Measurements from ENCODE around the gene RFK.

Gene RFK

DNA sequence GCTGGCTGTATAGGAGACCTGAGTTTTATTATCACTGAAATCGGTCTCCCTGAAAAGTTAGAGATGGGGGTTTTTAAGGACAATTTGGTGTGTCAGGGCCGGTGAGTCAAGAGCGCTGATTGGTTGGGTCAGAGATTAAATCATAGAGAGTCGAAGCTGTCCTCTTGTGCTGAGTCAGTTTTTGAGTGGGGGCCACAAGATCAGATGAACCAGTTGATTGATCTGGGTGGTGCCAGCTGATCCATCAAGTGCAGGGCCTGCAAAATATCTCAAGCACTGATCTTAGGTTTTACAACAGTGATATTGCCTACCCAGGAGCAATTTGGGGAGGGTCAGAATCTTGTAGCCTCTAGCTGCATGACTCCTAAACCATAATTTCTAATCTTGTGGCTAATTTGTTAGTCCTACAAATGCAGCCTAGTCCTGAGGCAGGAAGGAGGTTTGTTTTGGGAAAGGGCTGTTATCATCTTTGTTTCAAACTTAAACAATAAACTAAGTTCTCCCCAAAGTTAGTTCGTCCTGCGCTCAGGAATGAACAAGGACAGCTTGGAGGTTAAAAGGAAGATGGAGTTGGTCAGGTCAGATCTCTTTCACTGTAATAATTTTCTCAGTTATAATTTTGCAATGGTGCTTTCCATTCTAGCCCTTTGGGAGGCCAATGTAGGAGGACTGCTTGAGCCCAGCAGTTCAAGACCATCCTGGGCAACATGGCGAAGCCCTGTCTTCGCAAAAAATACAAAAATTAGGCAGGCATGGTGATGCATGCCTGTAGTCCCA, 31.6 kb upstream of the RFK start:
- Histone ChIP-seq H2AFZ (ENCODE audit: low read length, unreplicated experiment) (no peak overlapping the region), H3K36me3 (ENCODE audit: insufficient read depth, low read length) (no peaks in the 10 kb centered on the region), H3K79me2 (ENCODE audit: control insufficient read depth, insufficient read depth, low read length, unreplicated experiment) (no peaks in the 10 kb centered on the region), H3K27ac (ENCODE audit: low read depth, low read length) (no peak overlapping the region), H3K4me3 (ENCODE audit: low read depth, low read length) (no peak overlapping the region), H3K27me3 (ENCODE audit: insufficient read depth, low read length) (no peaks in the 10 kb centered on the region), H3K4me1 (ENCODE audit: control insufficient read depth, insufficient read depth, low read length, unreplicated experiment) (no peaks in the 10 kb centered on the region)

- no peaks in the 10 kb centered on the region for H3K27me3 ChIP-seq (ENCODE audit: insufficient read depth, low read length)
- H2AFZ ChIP-seq (ENCODE audit: low read length, unreplicated experiment): no peak overlapping the region
- no peaks in the 10 kb centered on the region for H3K36me3 ChIP-seq (ENCODE audit: insufficient read depth, low read length)
- H3K4me1 ChIP-seq (ENCODE audit: control insufficient read depth, insufficient read depth, low read length, unreplicated experiment): no peaks in the 10 kb centered on the region
- no peak overlapping the region for H3K4me3 ChIP-seq (ENCODE audit: low read depth, low read length)
- no peak overlapping the region for H3K27ac ChIP-seq (ENCODE audit: low read depth, low read length)
- no peaks in the 10 kb centered on the region for H3K79me2 ChIP-seq (ENCODE audit: control insufficient read depth, insufficient read depth, low read length, unreplicated experiment)
These were observed 30.3 kb upstream of the RFK start for GRCh38 chr9:76424491-76424890.

GRCh38 chr9:76423216-76424177, 29.3 kb upstream of the RFK start:
- no peak overlapping the region for H3K4me3 ChIP-seq (ENCODE audit: low read depth, low read length)
- no peaks in the 10 kb centered on the region for H3K79me2 ChIP-seq (ENCODE audit: control insufficient read depth, insufficient read depth, low read length, unreplicated experiment)
- no peaks in the 10 kb centered on the region for H3K27me3 ChIP-seq (ENCODE audit: insufficient read depth, low read length)
- H3K36me3 ChIP-seq (ENCODE audit: insufficient read depth, low read length): no peaks in the 10 kb centered on the region
- H3K4me1 ChIP-seq (ENCODE audit: control insufficient read depth, insufficient read depth, low read length, unreplicated experiment): no peaks in the 10 kb centered on the region
- no peak overlapping the region for H3K27ac ChIP-seq (ENCODE audit: low read depth, low read length)
- H2AFZ ChIP-seq (ENCODE audit: low read length, unreplicated experiment): no peak overlapping the region

- Histone ChIP-seq H3K4me1 (ENCODE audit: control insufficient read depth, insufficient read depth, low read length, unreplicated experiment) (peaks cover 15% of the 10 kb centered on the region), H3K27ac (ENCODE audit: low read depth, low read length) (no peak overlapping the region), H3K27me3 (ENCODE audit: insufficient read depth, low read length) (no peaks in the 10 kb centered on the region), H2AFZ (ENCODE audit: low read length, unreplicated experiment) (peak overlapping the region; percentile 36), H3K36me3 (ENCODE audit: insufficient read depth, low read length) (no peaks in the 10 kb centered on the region), H3K79me2 (ENCODE audit: control insufficient read depth, insufficient read depth, low read length, unreplicated experiment) (no peaks in the 10 kb centered on the region), H3K4me3 (ENCODE audit: low read depth, low read length) (no peak overlapping the region)
These were observed 25.7 kb upstream of the RFK start for GRCh38 chr9:76419782-76420380.

GRCh38 chr9:76417394-76417793, 23.2 kb upstream of the RFK start:
- no peaks in the 10 kb centered on the region for H3K36me3 ChIP-seq (ENCODE audit: insufficient read depth, low read length)
- no peak overlapping the region for H3K4me3 ChIP-seq (ENCODE audit: low read depth, low read length)
- no peak overlapping the region for H2AFZ ChIP-seq (ENCODE audit: low read length, unreplicated experiment)
- no peak overlapping the region for H3K27ac ChIP-seq (ENCODE audit: low read depth, low read length)
- H3K27me3 ChIP-seq (ENCODE audit: insufficient read depth, low read length): no peaks in the 10 kb centered on the region
- no peaks in the 10 kb centered on the region for H3K79me2 ChIP-seq (ENCODE audit: control insufficient read depth, insufficient read depth, low read length, unreplicated experiment)
- peaks cover 24% of the 10 kb centered on the region for H3K4me1 ChIP-seq (ENCODE audit: control insufficient read depth, insufficient read depth, low read length, unreplicated experiment)

DNA sequence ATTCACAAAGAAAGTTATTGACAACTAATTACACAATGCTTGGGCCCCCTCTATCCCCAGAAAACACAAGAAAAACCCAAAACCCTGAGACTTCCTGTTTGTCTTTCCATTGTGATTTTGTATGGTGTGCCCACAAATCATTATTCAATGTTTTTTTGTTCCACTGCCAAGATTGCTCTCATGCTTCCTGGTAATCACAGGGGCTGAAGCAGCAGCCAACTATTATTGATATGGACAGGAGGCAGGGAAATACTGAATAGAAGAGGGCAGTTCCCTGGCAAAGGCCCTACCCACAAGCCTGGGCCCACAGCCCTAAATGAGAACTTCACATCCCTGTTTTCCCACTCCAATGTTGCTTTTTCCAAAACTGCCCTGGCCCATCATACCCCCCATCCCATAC, 21.5 kb upstream of the RFK start:
- Histone ChIP-seq H3K27ac (ENCODE audit: low read depth, low read length) (peak overlapping the region; percentile 73), H3K4me1 (ENCODE audit: control insufficient read depth, insufficient read depth, low read length, unreplicated experiment) (peaks cover 24% of the 10 kb centered on the region), H2AFZ (ENCODE audit: low read length, unreplicated experiment) (peak overlapping the region; percentile 76), H3K27me3 (ENCODE audit: insufficient read depth, low read length) (no peaks in the 10 kb centered on the region), H3K4me3 (ENCODE audit: low read depth, low read length) (no peak overlapping the region), H3K79me2 (ENCODE audit: control insufficient read depth, insufficient read depth, low read length, unreplicated experiment) (no peaks in the 10 kb centered on the region), H3K36me3 (ENCODE audit: insufficient read depth, low read length) (no peaks in the 10 kb centered on the region)

GRCh38 chr9:76415154-76415553, 20.9 kb upstream of the RFK start:
- peak overlapping the region; percentile 73 for H3K27ac ChIP-seq (ENCODE audit: low read depth, low read length)
- H3K79me2 ChIP-seq (ENCODE audit: control insufficient read depth, insufficient read depth, low read length, unreplicated experiment): no peaks in the 10 kb centered on the region
- no peak overlapping the region for H3K4me3 ChIP-seq (ENCODE audit: low read depth, low read length)
- no peaks in the 10 kb centered on the region for H3K27me3 ChIP-seq (ENCODE audit: insufficient read depth, low read length)
- peaks cover 24% of the 10 kb centered on the region for H3K4me1 ChIP-seq (ENCODE audit: control insufficient read depth, insufficient read depth, low read length, unreplicated experiment)
- no peaks in the 10 kb centered on the region for H3K36me3 ChIP-seq (ENCODE audit: insufficient read depth, low read length)
- peak overlapping the region; percentile 76 for H2AFZ ChIP-seq (ENCODE audit: low read length, unreplicated experiment)

GRCh38 chr9:76414661-76415060, 20.4 kb upstream of the RFK start:
- peaks cover 24% of the 10 kb centered on the region for H3K4me1 ChIP-seq (ENCODE audit: control insufficient read depth, insufficient read depth, low read length, unreplicated experiment)
- no peaks in the 10 kb centered on the region for H3K27me3 ChIP-seq (ENCODE audit: insufficient read depth, low read length)
- H3K4me3 ChIP-seq (ENCODE audit: low read depth, low read length): no peak overlapping the region
- no peaks in the 10 kb centered on the region for H3K79me2 ChIP-seq (ENCODE audit: control insufficient read depth, insufficient read depth, low read length, unreplicated experiment)
- H3K27ac ChIP-seq (ENCODE audit: low read depth, low read length): no peak overlapping the region; the same call in 1 of the 2 replicates
- H3K36me3 ChIP-seq (ENCODE audit: insufficient read depth, low read length): no peaks in the 10 kb centered on the region
- H2AFZ ChIP-seq (ENCODE audit: low read length, unreplicated experiment): no peak overlapping the region

GRCh38 chr9:76413658-76414057, 19.4 kb upstream of the RFK start:
- H3K4me1 ChIP-seq (ENCODE audit: control insufficient read depth, insufficient read depth, low read length, unreplicated experiment): peaks cover 24% of the 10 kb centered on the region
- no peaks in the 10 kb centered on the region for H3K36me3 ChIP-seq (ENCODE audit: insufficient read depth, low read length)
- no peaks in the 10 kb centered on the region for H3K27me3 ChIP-seq (ENCODE audit: insufficient read depth, low read length)
- H2AFZ ChIP-seq (ENCODE audit: low read length, unreplicated experiment): no peak overlapping the region
- H3K79me2 ChIP-seq (ENCODE audit: control insufficient read depth, insufficient read depth, low read length, unreplicated experiment): no peaks in the 10 kb centered on the region
- H3K4me3 ChIP-seq (ENCODE audit: low read depth, low read length): no peak overlapping the region
- H3K27ac ChIP-seq (ENCODE audit: low read depth, low read length): no peak overlapping the region

- no peak overlapping the region for H3K27ac ChIP-seq (ENCODE audit: low read depth, low read length)
- H3K4me3 ChIP-seq (ENCODE audit: low read depth, low read length): no peak overlapping the region
- no peaks in the 10 kb centered on the region for H3K27me3 ChIP-seq (ENCODE audit: insufficient read depth, low read length)
- peaks cover 24% of the 10 kb centered on the region for H3K4me1 ChIP-seq (ENCODE audit: control insufficient read depth, insufficient read depth, low read length, unreplicated experiment)
- H3K36me3 ChIP-seq (ENCODE audit: insufficient read depth, low read length): no peaks in the 10 kb centered on the region
- H2AFZ ChIP-seq (ENCODE audit: low read length, unreplicated experiment): no peak overlapping the region
- H3K79me2 ChIP-seq (ENCODE audit: control insufficient read depth, insufficient read depth, low read length, unreplicated experiment): no peaks in the 10 kb centered on the region
These were observed 18.4 kb upstream of the RFK start for GRCh38 chr9:76412638-76413037.
